ENCODE measurements around the gene GIGYF1.

The GIGYF1 gene

GRCh38 chr7:100675581-100676350 lies 18.3 kb downstream of the GIGYF1 start:
- H3K27ac ChIP-seq = no peak overlapping the region
- H3K9me3 ChIP-seq (ENCODE audit: severe bottlenecking) = no peaks in the 10 kb centered on the region
- DNase-seq = peak; percentile 44
- no peaks in the 10 kb centered on the region for H3K27me3 ChIP-seq (ENCODE audit: insufficient read depth, low read depth, severe bottlenecking)
- peaks cover 39% of the 10 kb centered on the region for H3K36me3 ChIP-seq
- no peak for TF ChIP-seq CTCF (IDR thresholded peaks at IDR 0.05; ENCODE audit: low read depth, low read length)
- peak overlapping the region; percentile 94 for H3K4me3 ChIP-seq (ENCODE audit: low read depth, low read length)

- peak overlapping the region; percentile 94 for H3K4me3 ChIP-seq (ENCODE audit: low read depth, low read length)
- peaks cover 32% of the 10 kb centered on the region for H3K36me3 ChIP-seq
- H3K27ac ChIP-seq = no peak overlapping the region
- H3K9me3 ChIP-seq (ENCODE audit: severe bottlenecking) = no peaks in the 10 kb centered on the region
- H3K27me3 ChIP-seq (ENCODE audit: insufficient read depth, low read depth, severe bottlenecking) = no peaks in the 10 kb centered on the region
- no peak for DNase-seq
- no peak for TF ChIP-seq CTCF (IDR thresholded peaks at IDR 0.05; ENCODE audit: low read depth, low read length)
Observed at GRCh38 chr7:100675105-100675451, 19.0 kb downstream of the GIGYF1 start.

- Histone ChIP-seq H3K4me3 (ENCODE audit: low read depth, low read length) (peak overlapping the region; percentile 94), H3K27ac (peak overlapping the region; percentile 60), H3K9me3 (ENCODE audit: severe bottlenecking) (no peaks in the 10 kb centered on the region), H3K36me3 (peaks cover 30% of the 10 kb centered on the region), H3K27me3 (ENCODE audit: insufficient read depth, low read depth, severe bottlenecking) (no peaks in the 10 kb centered on the region)
- TF ChIP-seq CTCF (IDR thresholded peaks at IDR 0.05; ENCODE audit: low read depth, low read length) = no peak
- no peak for DNase-seq
Observed at GRCh38 chr7:100674411-100675104, 19.5 kb downstream of the GIGYF1 start.

- H3K4me3 ChIP-seq (ENCODE audit: low read depth, low read length) = peak overlapping the region; percentile 94
- H3K9me3 ChIP-seq (ENCODE audit: severe bottlenecking) = no peaks in the 10 kb centered on the region
- DNase-seq = no peak
- H3K27me3 ChIP-seq (ENCODE audit: insufficient read depth, low read depth, severe bottlenecking) = no peaks in the 10 kb centered on the region
- peaks cover 25% of the 10 kb centered on the region for H3K36me3 ChIP-seq
- TF ChIP-seq CTCF (IDR thresholded peaks at IDR 0.05; ENCODE audit: low read depth, low read length) = no peak
- peak overlapping the region; percentile 97 for H3K27ac ChIP-seq
Observed at GRCh38 chr7:100673942-100674410, 20.1 kb downstream of the GIGYF1 start.

GRCh38 chr7:100673302-100673941 lies 20.6 kb downstream of the GIGYF1 start, which contains the start of gene GNB2:
Gene GNB2, plus strand, starts transcription at chr7:100673740. Its CDS starts 2,526 bp downstream, at chr7:100676266.
- no peaks in the 10 kb centered on the region for H3K9me3 ChIP-seq (ENCODE audit: severe bottlenecking)
- peaks cover 21% of the 10 kb centered on the region for H3K36me3 ChIP-seq
- DNase-seq = peak; percentile 99
- TF ChIP-seq CTCF (IDR thresholded peaks at IDR 0.05; ENCODE audit: low read depth, low read length) = no peak
- H3K27me3 ChIP-seq (ENCODE audit: insufficient read depth, low read depth, severe bottlenecking) = no peaks in the 10 kb centered on the region
- H3K27ac ChIP-seq = peak within 1 kb of the TSS; percentile 97
- peak within 1 kb of the TSS; percentile 94 for H3K4me3 ChIP-seq (ENCODE audit: low read depth, low read length)
